ENCODE measurements around the gene HDC.

- TF ChIP-seq CTCF (IDR thresholded peaks at IDR 0.05; ENCODE audit: extremely low read depth in 1 of 2, insufficient read depth in 1 of 2, low read depth in 1 of 2, low read length in 2 of 2) (no peak), POLR2AphosphoS5 (IDR thresholded peaks at IDR 0.05; ENCODE audit: insufficient read depth, low read depth, low read length) (no peak), GATA2 (IDR thresholded peaks at IDR 0.05; ENCODE audit: insufficient read depth, insufficient read length, low read depth, low read length) (no peak), MYC (IDR thresholded peaks at IDR 0.05; ENCODE audit: low read depth, low read length) (no peak)
Measured at GRCh38 chr15:50295966-50296365, 30.4 kb upstream of the HDC start.
